ENCODE data around the gene APCDD1L.

APCDD1L gene

DNA sequence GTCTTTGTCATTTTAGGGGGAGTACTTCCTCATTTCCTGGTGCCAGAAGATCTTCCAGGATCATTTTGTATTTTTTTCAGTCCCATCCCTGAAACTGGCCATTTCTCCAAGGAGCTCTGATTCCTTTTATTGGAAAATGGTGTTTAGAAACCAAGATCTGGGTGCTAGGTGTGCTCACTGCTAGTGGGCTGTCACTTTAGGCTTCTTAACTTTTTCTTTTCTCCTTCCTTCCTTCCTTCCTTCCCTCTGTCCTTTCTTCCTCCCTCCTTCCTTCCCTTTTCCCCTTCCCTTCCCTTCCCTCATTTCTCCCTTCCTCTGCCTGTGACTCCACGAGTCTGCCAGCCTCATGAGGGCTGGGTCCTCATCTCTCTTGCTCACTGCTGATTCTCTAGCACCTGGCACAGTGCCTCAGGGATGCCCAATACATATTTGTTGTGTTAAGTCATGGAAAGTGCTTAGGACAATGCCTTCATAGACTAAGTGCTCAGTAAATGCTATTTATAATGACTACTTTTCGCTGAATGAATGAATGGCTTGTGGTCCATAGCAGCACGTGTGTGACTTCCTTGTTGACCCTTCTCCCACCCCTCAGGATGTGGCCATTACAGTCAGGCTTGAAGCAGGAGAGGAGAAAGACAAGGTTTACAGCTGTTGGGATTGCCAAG is 36.9 kb downstream of the APCDD1L start:
- ChIA-PET CTCF (no interaction called here), POLR2A (ENCODE audit: low non-redundant PET) (no interaction called here)
- DNase-seq (ENCODE audit: low spot score) = no peak

DNA sequence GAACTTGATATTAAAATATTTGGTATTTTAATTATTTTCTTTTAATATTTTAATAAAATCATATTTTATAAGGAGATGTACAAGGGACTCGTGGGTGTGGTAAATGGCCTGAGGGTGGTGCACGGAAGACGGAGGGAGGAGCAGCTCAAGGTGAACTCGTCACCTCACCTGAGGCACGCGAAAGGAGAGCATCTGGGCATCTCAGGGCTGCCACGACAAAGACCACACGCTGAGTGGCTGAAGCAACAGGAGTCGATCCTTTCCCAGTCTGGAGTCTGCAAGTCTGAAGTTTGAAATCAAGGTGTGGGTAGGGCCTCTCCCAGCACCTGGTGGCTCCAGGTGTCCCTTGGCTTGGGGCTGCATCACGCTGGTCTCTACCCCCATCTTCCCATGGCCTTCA is 39.7 kb downstream of the APCDD1L start:
- no peak overlapping the region for H3K27ac ChIP-seq
- CTCF ChIA-PET = no interaction called here
- DNase-seq (ENCODE audit: low spot score) = no peak
- TF ChIP-seq, protein P1, sequence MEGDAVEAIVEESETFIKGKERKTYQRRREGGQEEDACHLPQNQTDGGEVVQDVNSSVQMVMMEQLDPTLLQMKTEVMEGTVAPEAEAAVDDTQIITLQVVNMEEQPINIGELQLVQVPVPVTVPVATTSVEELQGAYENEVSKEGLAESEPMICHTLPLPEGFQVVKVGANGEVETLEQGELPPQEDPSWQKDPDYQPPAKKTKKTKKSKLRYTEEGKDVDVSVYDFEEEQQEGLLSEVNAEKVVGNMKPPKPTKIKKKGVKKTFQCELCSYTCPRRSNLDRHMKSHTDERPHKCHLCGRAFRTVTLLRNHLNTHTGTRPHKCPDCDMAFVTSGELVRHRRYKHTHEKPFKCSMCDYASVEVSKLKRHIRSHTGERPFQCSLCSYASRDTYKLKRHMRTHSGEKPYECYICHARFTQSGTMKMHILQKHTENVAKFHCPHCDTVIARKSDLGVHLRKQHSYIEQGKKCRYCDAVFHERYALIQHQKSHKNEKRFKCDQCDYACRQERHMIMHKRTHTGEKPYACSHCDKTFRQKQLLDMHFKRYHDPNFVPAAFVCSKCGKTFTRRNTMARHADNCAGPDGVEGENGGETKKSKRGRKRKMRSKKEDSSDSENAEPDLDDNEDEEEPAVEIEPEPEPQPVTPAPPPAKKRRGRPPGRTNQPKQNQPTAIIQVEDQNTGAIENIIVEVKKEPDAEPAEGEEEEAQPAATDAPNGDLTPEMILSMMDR (conservative IDR thresholded peaks at IDR 0.05; ENCODE audit: low read depth) = no peak
- POLR2A ChIA-PET (ENCODE audit: low non-redundant PET) = no interaction called here

More for the DNA sequence above, 36.9 kb downstream of the APCDD1L start:
- TF ChIP-seq, protein P1 (conservative IDR thresholded peaks at IDR 0.05; ENCODE audit: low read depth) = no peak
- H3K27ac ChIP-seq = no peak overlapping the region

DNA sequence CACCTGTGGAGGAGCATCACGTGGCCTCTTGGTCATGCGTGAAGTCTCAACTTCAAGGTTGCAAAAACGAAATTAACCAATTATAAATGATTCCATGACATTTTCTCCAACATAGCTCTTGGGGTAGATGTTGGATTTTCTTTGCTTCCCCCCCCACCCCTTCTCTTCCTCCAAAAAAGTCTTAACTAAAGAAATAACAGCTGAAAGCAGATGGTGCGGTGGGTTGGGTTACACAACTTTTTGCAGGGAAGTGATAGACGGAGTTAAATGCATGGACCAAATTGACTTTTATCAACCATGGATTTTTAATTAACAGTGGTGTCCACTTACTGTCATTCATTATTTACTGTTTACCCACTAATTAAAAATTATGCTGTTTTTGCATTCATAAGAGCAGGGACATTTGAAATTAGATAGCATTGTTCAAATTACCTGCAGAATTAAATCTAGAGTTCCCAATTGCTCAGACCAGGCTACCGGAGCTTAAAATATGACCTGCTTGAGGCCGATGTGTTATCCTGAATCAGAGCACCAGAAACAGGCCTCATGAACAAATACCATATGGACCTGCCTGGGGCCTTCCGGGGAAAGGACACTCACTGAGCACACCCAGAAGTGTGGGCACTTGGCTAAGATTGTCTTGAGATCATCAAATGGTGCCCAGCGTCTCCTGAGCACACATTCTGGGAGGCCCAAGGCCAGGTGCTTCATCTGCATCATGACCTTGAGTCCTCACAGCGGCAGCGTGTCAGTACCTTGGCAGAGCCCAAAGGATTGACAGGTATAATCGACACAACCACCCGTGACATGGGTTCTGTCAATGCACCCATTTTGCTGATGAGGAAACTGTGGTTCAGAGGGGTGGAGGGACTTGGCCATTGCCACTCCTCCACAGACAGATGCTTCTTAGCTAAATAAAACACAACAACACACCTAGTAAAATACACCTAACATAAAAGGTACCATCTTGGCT is 41.5 kb downstream of the APCDD1L start:
- POLR2A ChIA-PET (ENCODE audit: low non-redundant PET) = interaction anchor here (0.5 to 0.7 kb wide), 3 partner anchors 12 to 946 kb away, joined by 3 to 6 read pairs (median 6); no protein-coding TSS in a partner anchor
- TF ChIP-seq, protein P1 (conservative IDR thresholded peaks at IDR 0.05; ENCODE audit: low read depth) = no peak
- CTCF ChIA-PET = interaction anchor here (0.6 to 0.7 kb wide), 4 partner anchors 31 to 210 kb away, joined by 3 to 4 read pairs (median 4); no protein-coding TSS in a partner anchor
- no peak overlapping the region for H3K27ac ChIP-seq
- no peak for DNase-seq (ENCODE audit: low spot score)

DNA sequence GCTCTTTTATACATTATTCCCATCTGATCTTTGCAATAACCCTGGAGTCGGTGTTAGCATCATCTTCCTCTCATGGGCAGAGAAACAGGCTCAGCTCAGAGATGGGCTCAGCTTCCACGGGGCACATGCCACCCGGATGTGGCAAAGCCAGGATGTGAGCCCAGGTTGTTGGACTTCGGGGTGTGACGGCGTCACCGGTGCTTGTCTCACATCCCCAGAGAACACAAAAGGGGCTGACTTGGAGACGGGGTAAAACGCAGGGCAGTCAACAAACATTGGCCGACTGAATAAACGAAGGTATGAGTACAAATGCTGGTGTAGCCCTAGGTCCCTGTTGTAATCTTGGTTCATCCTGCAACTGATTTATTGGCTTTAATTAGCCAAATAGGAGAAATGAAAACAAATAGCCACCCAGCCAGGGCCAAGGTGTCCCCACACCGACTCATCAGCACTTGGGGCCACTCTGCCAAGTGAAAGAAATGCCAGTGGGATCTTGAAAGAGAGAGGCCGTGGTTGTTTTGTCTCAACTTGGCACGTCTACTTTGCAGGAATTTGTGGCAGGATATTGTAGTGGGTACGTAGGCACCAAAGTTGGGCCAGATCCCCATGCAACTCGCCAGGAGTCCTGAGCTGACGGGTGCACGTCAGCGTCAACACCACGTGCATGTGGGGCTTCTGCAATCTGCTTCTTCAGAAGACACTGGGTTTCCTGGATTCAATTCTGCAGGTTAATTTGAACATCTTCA is 42.8 kb downstream of the APCDD1L start:
- TF ChIP-seq, protein P1 (conservative IDR thresholded peaks at IDR 0.05; ENCODE audit: low read depth) = no peak
- no peak for DNase-seq (ENCODE audit: low spot score)
- ChIA-PET CTCF (interaction anchor here (0.6 to 0.7 kb wide), 3 partner anchors 11 to 209 kb away, joined by 3 read pairs; no protein-coding TSS in a partner anchor), POLR2A (ENCODE audit: low non-redundant PET) (interaction anchor here (0.6 kb wide), 1 partner anchor 948 kb away, joined by 3 read pairs; no protein-coding TSS in a partner anchor)
- no peak overlapping the region for H3K27ac ChIP-seq

DNA sequence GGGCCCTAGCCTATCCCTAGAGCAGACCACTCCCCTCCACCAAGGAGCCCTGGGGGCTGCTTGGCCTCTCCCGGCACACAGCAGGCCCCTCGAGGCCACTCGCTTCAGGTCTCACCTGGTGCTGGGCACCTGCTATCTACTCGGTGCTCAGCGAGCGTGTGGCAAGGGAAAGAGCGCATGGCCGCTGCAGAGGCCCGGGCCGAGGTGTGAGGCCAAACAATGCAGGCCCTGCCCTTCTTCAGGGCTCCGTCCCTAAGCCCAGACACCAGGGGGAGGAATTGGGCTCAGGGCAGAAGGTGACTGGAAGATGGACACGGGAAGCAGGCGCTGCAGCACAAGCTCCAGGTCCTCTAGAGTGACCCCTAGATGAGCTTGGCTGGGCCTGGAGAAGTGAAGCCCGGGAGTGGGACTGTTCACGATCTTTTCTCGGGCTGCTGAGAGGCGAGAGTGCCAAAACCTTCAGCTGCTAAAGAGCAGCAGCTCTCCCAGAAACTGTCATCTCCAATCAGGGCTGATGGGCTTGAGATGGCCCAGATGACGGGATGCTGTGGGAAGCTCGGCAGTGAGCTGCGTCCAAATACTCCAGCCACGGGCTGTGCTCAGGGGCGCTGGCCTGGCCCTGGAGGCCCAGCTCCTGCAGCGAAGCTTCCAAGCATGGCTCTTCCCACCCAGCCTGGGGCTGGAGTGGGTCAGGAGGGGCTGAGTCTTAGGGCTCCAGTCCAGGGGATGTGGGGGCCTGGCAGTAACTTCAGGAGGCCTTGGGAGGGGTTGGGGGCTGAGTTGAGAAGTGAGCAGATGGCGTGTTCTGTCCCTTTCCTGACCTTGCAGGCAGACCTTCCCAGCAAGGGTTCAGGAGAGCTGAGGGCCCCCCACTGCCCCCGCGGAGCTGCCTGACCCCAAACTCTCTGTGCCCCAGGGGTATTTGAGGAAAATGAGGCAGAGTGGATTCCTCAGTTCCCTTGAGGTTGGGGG is 43.7 kb downstream of the APCDD1L start:
- ChIA-PET CTCF (no interaction called here), POLR2A (ENCODE audit: low non-redundant PET) (no interaction called here)
- no peak overlapping the region for H3K27ac ChIP-seq
- TF ChIP-seq, protein P1 (conservative IDR thresholded peaks at IDR 0.05; ENCODE audit: low read depth) = no peak
- no peak for DNase-seq (ENCODE audit: low spot score)

Data from RWPE1 (cell line).